Fibroblast of mammary gland (primary cell): ENCODE results near the gene MUL1.

ENCODE experiments used
- DNase-seq: peaks from one replicate; pipeline ENCODE4 v3.0.0-alpha.2; 2010; ENCODE audit warnings: low read depth
- H3K4me3 ChIP-seq: 2 replicates; pipeline ENCODE4 v1.5.1; 2011; ENCODE audit warnings: low read depth, mild to moderate bottlenecking, low read length, moderate library complexity; ENCODE audit not compliant: control insufficient read depth
- CTCF ChIP-seq: conservative IDR thresholded peaks from 2 replicates; pipeline ENCODE4 v1.5.1; 2011; ENCODE audit warnings: low read depth, low read length, inconsistent platforms; ENCODE audit not compliant: control insufficient read depth, insufficient read depth

MUL1 gene

GRCh38 chr1:20486457-20487235 is 21.3 kb downstream of the MUL1 start:
- DNase-seq, result peak; percentile 64
- no peak for TF ChIP-seq CTCF

GRCh38 chr1:20485527-20486456 is 22.2 kb downstream of the MUL1 start, which contains the start of gene CAMK2N1:
Gene CAMK2N1 (minus strand): TSS chr1:20486210. CDS start chr1:20485379, 831 bp downstream.
- DNase-seq, result peak; percentile 62
- peak within 1 kb of the TSS; percentile 85 for H3K4me3 ChIP-seq
- no peak for TF ChIP-seq CTCF

More at GRCh38 chr1:20486457-20487235, 21.3 kb downstream of the MUL1 start:
- peak overlapping the region; percentile 54 for H3K4me3 ChIP-seq

- no peak for DNase-seq
- TF ChIP-seq CTCF, result no peak
- H3K4me3 ChIP-seq, result peak overlapping the region; percentile 85
These were observed 23.2 kb downstream of the MUL1 start for GRCh38 chr1:20484519-20485462.

- no peak for TF ChIP-seq CTCF
- no peak for DNase-seq
- H3K4me3 ChIP-seq, result peak overlapping the region; percentile 85
These were observed 24.0 kb downstream of the MUL1 start for GRCh38 chr1:20483833-20484518.

GRCh38 chr1:20483098-20483832 is 24.7 kb downstream of the MUL1 start:
- no peak for TF ChIP-seq CTCF
- H3K4me3 ChIP-seq, result peak overlapping the region; percentile 85
- no peak for DNase-seq
